H1 (cell line): ENCODE results near the gene EPHB3. TPM values are rescaled to one million over a fixed set of nuclear protein-coding genes. Genes with fewer than 3 reads are reported as not detected.

ENCODE experiments used
- JUND ChIP-seq: IDR thresholded peaks from 2 replicates; pipeline ENCODE4 v1.6.1; 2011; ENCODE audit warnings: mild to moderate bottlenecking, improper control_type of control experiment, low read length
- NRF1 ChIP-seq: IDR thresholded peaks from 2 replicates; pipeline ENCODE4 v1.6.1; 2011; ENCODE audit warnings: mild to moderate bottlenecking, low read depth, low read length, improper control_type of control experiment
- polyA plus RNA-seq, 7 experiments: library from polyadenylated mRNA; depleted of rRNA in 3 of 7; stranded (reverse) in 5 of 7; unstranded in 2 of 7; fragments of >200 nt in 5 of 7; fragments of 200-250 nt in 2 of 7; gene quantifications; 1 replicate in 5 of 7; 2 replicates in 1 of 7; 4 replicates in 1 of 7; pipeline versions ENCODE4 v1.2.1 to v1.2.3, GENCODE V29; 2011 to 2013; ENCODE audit warnings: missing spikeins in 2 of 7, mixed read lengths in 2 of 7
- total RNA-seq: library from RNA; stranded (reverse); fragmentation: NEBNext Ultra II Directional; extraction: Animal tissue kit (Norgen Biotek cat#: 25700); gene quantifications from 2 replicates; pipeline ENCODE4 v1.2.1, GENCODE V29; 2021

EPHB3 gene
- total and polyA plus RNA-seq, 2 of the 8 experiments (the other 6 are each of a cell fraction or from before 2014, with no cell fraction given) = 0.41 to 0.91 TPM

- TF ChIP-seq NRF1 (no peak), JUND (no peak)
These were observed 35.5 kb upstream of the EPHB3 start (continued) for GRCh38 chr3:184526088-184526433.
